ENCODE data around the gene GIGYF2. TPM values are rescaled to one million over a fixed set of nuclear protein-coding genes. Genes with fewer than 3 reads are reported as not detected.

GIGYF2 gene
- total RNA-seq, 2 experiments from 2014 or later, result 57.2 to 63.8 TPM

Other genes with a start within 250 kb of the GIGYF2 start
- gene ALPI, start 241.2 kb upstream of the GIGYF2 start, total RNA-seq, result not detected
- under 1 TPM in 1 of 2 experiments, not detected in 1; 0.21 TPM for gene ECEL1, start 209.5 kb upstream of the GIGYF2 start, total RNA-seq
- gene PRSS56, start 176.9 kb upstream of the GIGYF2 start, total RNA-seq, result not detected
- not detected for gene CHRND, start 171.2 kb upstream of the GIGYF2 start, total RNA-seq
- not detected for gene CHRNG, start 157.6 kb upstream of the GIGYF2 start, total RNA-seq
- gene TIGD1, start 146.8 kb upstream of the GIGYF2 start, total RNA-seq, result 1 to 10 TPM; 6.1 to 9.6 TPM
- gene EIF4E2, start 146.6 kb upstream of the GIGYF2 start, total RNA-seq, result 10 to 100 TPM; 59.9 to 81.1 TPM
- gene EFHD1, start 63.7 kb upstream of the GIGYF2 start, total RNA-seq, result 1 to 10 TPM in 1 of 2 experiments, under 1 TPM in 1; 0.23 to 1.4 TPM
- not detected for gene KCNJ13, start 79.2 kb downstream of the GIGYF2 start, total RNA-seq
- 1 to 10 TPM; 1.4 to 1.8 TPM for gene SNORC, start 172.9 kb downstream of the GIGYF2 start, total RNA-seq

Data from activated CD8-positive, alpha-beta memory T cell treated with anti-CD3 and anti-CD28 coated beads, Interleukin-2, amount 10 ng/mL, durations not matched to agents 7 days and 5 days (primary cell).